A673 (cell line): ENCODE data around the gene RAB9B.

ENCODE experiments used
- EZH2 ChIP-seq: fragments of 200-600 bp; sonication (generic); IDR thresholded peaks from 2 replicates; pipeline ENCODE4 v1.6.1; 2017; ENCODE audit warnings: borderline replicate concordance, low read depth, mild to moderate bottlenecking, mixed read lengths, antibody characterized with exemption, low read length; ENCODE audit not compliant: poor library complexity, severe bottlenecking
- TF ChIP-seq, protein P1 (sequence below): fragments of 300-800, 200-600 bp; sonication (generic); conservative IDR thresholded peaks from 2 replicates; pipeline ENCODE4 v1.5.1; 2017; ENCODE audit warnings: low read depth, mild to moderate bottlenecking, antibody characterized with exemption, low read length, moderate library complexity, mixed read lengths

DNA sequence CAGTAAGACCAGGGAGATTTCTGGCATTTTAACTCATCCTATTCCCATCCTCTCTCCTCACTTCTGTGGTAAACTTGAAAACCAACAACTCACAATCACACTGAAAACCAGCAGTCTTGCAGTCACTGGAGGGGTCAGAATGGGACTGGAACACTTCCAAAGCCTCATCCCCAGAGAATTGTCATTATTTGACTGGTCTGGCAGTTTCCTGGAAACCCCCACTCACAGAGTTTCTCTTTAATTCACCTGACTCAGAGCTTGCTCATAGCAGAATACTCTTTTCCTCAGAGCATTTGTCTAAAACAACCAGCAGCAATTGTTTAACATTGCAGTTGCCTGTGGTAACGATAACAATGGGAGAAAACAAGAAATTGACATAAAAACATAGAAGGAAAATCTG, 7.3 kb upstream of the RAB9B start:
- TF ChIP-seq, protein P1, sequence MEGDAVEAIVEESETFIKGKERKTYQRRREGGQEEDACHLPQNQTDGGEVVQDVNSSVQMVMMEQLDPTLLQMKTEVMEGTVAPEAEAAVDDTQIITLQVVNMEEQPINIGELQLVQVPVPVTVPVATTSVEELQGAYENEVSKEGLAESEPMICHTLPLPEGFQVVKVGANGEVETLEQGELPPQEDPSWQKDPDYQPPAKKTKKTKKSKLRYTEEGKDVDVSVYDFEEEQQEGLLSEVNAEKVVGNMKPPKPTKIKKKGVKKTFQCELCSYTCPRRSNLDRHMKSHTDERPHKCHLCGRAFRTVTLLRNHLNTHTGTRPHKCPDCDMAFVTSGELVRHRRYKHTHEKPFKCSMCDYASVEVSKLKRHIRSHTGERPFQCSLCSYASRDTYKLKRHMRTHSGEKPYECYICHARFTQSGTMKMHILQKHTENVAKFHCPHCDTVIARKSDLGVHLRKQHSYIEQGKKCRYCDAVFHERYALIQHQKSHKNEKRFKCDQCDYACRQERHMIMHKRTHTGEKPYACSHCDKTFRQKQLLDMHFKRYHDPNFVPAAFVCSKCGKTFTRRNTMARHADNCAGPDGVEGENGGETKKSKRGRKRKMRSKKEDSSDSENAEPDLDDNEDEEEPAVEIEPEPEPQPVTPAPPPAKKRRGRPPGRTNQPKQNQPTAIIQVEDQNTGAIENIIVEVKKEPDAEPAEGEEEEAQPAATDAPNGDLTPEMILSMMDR, result no peak
- no peak for TF ChIP-seq EZH2
